Body of pancreas (tissue), 4 donors: ENCODE results near the gene POU2AF1.

ENCODE experiments used
- CTCF ChIP-seq, 7 experiments: fragments of 450-650 bp in 4 of 7; fragments of 200-600 bp in 3 of 7; sonication (generic) in 3 of 7; IDR thresholded peaks; one replicate each; pipeline ENCODE4 v1.5.1; 2016 to 2019; ENCODE audit warnings: antibody characterized with exemption in 7 of 7
- POLR2A ChIP-seq, 3 donors: fragments of 450-650 bp; IDR thresholded peaks; one replicate each; pipeline ENCODE4 v1.6.1; 2016; ENCODE audit warnings: antibody characterized with exemption in 3 of 3, mild to moderate bottlenecking in 2 of 3

- TF ChIP-seq CTCF (IDR thresholded peaks at IDR 0.05), result no peak
- no peak for TF ChIP-seq POLR2A (IDR thresholded peaks at IDR 0.05)
Observed at GRCh38 chr11:111348147-111348546, 30.9 kb downstream of the POU2AF1 start.
